ENCODE measurements around the gene TNIP2. TPM values are rescaled to one million over a fixed set of nuclear protein-coding genes. Genes with fewer than 3 reads are reported as not detected.

TNIP2 gene
- total RNA-seq, 1 donor from 2014 or later, result 76.7 TPM

GRCh38 chr4:2745981-2746806, 9.9 kb downstream of the TNIP2 start:
- no peak for TF ChIP-seq CTCF (conservative IDR thresholded peaks at IDR 0.05; ENCODE audit: low read depth, low read length)
- peak; percentile 10 for DNase-seq (ENCODE audit: low read depth)
- no peak overlapping the region for H3K4me3 ChIP-seq (ENCODE audit: low read depth, low read length)

GRCh38 chr4:2745516-2745915, 10.6 kb downstream of the TNIP2 start:
- no peak for TF ChIP-seq CTCF (conservative IDR thresholded peaks at IDR 0.05; ENCODE audit: low read depth, low read length)
- DNase-seq (ENCODE audit: low read depth), result no peak
- H3K4me3 ChIP-seq (ENCODE audit: low read depth, low read length), result no peak overlapping the region

GRCh38 chr4:2744576-2745270, 11.4 kb downstream of the TNIP2 start:
- no peak for TF ChIP-seq CTCF (conservative IDR thresholded peaks at IDR 0.05; ENCODE audit: low read depth, low read length)
- DNase-seq (ENCODE audit: low read depth), result no peak
- H3K4me3 ChIP-seq (ENCODE audit: low read depth, low read length), result no peak overlapping the region

- DNase-seq (ENCODE audit: low read depth), result no peak
- no peak for TF ChIP-seq CTCF (conservative IDR thresholded peaks at IDR 0.05; ENCODE audit: low read depth, low read length)
- no peak overlapping the region for H3K4me3 ChIP-seq (ENCODE audit: low read depth, low read length)
Measured at GRCh38 chr4:2743518-2744445, 12.4 kb downstream of the TNIP2 start.

GRCh38 chr4:2742823-2743517, 13.2 kb downstream of the TNIP2 start:
- TF ChIP-seq CTCF (conservative IDR thresholded peaks at IDR 0.05; ENCODE audit: low read depth, low read length), result no peak
- no peak for DNase-seq (ENCODE audit: low read depth)
- H3K4me3 ChIP-seq (ENCODE audit: low read depth, low read length), result no peak overlapping the region

GRCh38 chr4:2742081-2742822, 13.9 kb downstream of the TNIP2 start:
- TF ChIP-seq CTCF (conservative IDR thresholded peaks at IDR 0.05; ENCODE audit: low read depth, low read length), result no peak
- H3K4me3 ChIP-seq (ENCODE audit: low read depth, low read length), result no peak overlapping the region
- DNase-seq (ENCODE audit: low read depth), result no peak

All from epithelial cell of proximal tubule (primary cell).